Measurements from ENCODE around the gene SMCO2.

- TF ChIP-seq CEBPB (IDR thresholded peaks at IDR 0.05): no peak
- TF ChIP-seq RAD21 (IDR thresholded peaks at IDR 0.05; ENCODE audit: low read depth): no peak
- no peak for TF ChIP-seq EP300 (IDR thresholded peaks at IDR 0.05; ENCODE audit: borderline replicate concordance)
- no peak for TF ChIP-seq REST (IDR thresholded peaks at IDR 0.05; ENCODE audit: low read depth)
- TF ChIP-seq USF1 (IDR thresholded peaks at IDR 0.05): no peak
- TF ChIP-seq EGR1 (IDR thresholded peaks at IDR 0.05): no peak
- no peak for TF ChIP-seq MAX (IDR thresholded peaks at IDR 0.05)
- no peak for TF ChIP-seq TEAD4 (IDR thresholded peaks at IDR 0.05)
- no peak for TF ChIP-seq YY1 (IDR thresholded peaks at IDR 0.05; ENCODE audit: low read depth)
- no peak for TF ChIP-seq TAF1 (IDR thresholded peaks at IDR 0.05; ENCODE audit: low read depth)
- no peak for TF ChIP-seq TCF12 (IDR thresholded peaks at IDR 0.05; ENCODE audit: low read depth)
- no peak for TF ChIP-seq FOXM1 (IDR thresholded peaks at IDR 0.05; ENCODE audit: borderline replicate concordance, low read depth)
Measured at GRCh38 chr12:27431185-27431584, 15.4 kb upstream of the SMCO2 start.
